Stimulated activated CD4-positive, alpha-beta T cell treated with anti-CD3 and anti-CD28 coated beads, Interleukin-12 subunit alpha, Interleukin-12 subunit beta, amount 100 ng/mL, for 24 hours (primary cell): ENCODE results near the gene KICS2.
"Not testable (repeated sequence)": the region's sequence is repeated elsewhere in the genome, so short reads cannot be mapped to it uniquely, and the experiment has no call there.

Experiments used
- DNase-seq, 2 experiments: peaks; one replicate each; pipeline ENCODE4 v3.0.0-alpha.2; 2020; ENCODE audit warnings: low read depth in 2 of 2

KICS2 gene

DNA sequence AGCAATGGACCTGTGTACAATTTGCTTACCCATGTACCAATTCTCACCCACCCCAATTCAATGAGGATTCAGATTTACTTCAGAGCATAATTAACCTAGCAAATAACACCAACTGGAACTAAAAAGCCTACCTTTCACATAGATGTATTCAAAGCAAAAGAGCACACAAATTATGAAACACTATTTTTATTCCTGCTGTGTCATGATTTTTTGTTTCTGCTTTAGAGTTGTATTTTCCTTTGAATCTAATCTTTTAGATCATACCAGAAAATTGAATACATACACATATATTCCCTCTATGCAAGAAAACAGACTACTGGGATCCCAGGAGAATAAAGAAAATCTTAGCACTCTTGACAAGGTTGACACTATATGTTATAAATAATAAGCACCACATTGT, 5.9 kb downstream of the KICS2 start:
- DNase-seq = no peak

- no peak for DNase-seq
These were observed 9.9 kb downstream of the KICS2 start for GRCh38 chr12:64212119-64212746.

- no peak for DNase-seq
These were observed 14.6 kb downstream of the KICS2 start for GRCh38 chr12:64207453-64207852.

DNA sequence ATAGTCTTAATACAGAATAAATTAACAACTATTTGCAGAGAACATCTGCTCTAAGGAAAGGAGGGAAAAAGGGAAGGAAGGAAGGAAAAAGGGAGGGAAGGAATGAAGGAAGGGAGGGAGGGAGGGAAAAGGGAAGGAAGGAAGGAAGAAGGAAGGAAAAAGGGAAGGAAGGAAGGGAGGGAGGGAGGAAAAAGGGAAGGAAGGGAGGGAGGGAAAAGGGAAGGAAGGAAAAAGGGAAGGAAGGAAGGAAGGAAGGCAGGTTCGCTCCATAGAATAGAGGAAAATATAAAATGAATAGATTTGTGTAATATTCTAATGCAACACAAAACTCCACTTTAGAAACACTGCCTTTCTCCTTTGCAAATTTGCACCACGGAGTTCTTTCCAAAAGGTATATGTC, 16.6 kb downstream of the KICS2 start:
- no peak for DNase-seq

- DNase-seq = no peak
These were observed 18.3 kb downstream of the KICS2 start for GRCh38 chr12:64203775-64204174.

GRCh38 chr12:64203036-64203435, 19.1 kb downstream of the KICS2 start:
- no peak for DNase-seq

DNA sequence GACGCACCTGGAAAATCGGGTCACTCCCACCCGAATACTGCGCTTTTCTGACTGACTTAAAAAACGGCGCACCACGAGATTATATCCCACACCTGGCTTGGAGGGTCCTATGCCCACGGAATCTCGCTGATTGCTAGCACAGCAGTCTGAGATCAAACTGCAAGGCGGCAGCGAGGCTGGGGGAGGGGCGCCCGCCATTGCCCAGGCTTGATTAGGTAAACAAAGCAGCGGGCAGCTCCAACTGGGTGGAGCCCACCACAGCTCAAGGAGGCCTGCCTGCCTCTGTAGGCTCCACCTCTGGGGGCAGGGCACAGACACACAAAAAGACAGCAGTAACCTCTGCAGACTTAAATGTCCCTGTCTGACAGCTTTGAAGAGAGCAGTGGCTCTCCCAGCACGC, 26.3 kb downstream of the KICS2 start:
- not testable (repeated sequence) for DNase-seq

DNA sequence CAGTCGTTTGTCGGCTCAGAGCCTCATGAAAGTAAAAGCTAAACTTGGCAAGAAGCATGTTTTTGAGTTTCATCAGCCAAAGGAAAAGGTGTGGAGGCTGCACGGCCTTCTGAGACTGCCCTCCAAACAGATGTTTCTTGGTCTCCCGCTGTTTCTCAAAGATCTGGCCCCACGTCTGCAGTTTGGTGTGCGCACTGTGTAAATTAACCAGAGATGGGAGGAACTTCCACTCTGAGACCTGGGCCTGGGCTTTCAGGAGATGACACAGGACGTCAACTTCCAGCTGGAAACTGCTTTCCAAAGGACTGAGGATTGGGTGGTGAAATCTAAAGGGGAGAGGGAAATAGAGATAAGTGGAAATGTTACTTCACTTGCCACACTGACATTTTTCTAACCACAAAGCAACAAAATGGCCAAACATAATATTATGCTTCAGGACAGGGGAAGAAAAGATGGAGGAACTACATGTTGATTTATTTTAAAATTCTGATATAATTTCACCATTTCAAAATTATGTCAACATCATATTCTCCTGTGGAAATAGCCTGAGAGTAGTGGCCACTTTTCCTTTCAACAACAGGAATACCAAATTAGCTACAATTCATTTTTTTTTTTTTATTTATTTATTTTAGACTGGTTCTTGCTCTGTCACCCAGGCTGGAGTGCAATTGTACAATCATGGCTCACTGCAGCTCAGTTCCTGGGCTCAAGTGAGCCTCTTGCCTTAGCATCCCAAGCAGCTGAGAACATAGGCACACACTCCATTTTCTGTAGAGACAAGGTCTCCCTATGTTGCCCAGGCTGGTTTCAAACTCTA, 27.6 kb downstream of the KICS2 start:
- no peak for DNase-seq

- no peak for DNase-seq
These were observed 28.2 kb downstream of the KICS2 start for GRCh38 chr12:64193931-64194330.

DNA sequence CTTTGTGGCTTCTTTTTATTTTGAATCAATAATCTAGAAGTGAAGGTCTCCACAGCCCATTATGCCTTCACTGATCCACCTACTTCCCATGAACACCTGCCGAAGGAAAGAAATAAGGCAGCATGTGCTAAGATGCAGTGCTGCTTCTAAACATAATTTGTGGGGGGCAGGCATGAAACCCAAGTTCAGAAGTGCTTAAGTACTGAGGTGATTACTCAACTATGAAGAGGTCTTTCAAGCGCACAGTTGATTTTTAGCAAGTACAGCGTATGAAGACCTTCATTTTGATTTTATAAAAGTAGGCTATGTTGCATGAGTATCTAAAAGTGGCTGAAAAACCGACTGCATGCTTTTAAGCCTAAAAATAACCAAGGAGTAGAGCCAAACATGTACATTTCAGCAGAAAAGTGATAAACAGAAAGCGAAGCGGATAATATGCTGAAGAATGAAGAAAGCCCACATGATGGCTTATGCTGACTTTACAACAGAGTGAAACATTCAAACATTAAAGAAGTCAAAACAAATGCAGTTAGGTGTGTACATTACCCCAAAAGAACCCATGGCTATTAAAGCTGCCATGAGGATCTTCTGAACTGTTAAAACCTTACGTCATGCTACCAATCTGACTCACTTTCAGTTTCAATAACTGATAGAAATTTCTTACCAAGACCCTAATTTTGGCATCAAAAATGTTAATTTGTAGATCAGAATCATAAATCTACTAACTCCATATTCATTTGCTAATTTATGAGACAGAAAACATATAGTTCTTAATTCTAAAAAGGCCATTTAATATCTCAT, 29.3 kb downstream of the KICS2 start:
- no peak for DNase-seq

DNA sequence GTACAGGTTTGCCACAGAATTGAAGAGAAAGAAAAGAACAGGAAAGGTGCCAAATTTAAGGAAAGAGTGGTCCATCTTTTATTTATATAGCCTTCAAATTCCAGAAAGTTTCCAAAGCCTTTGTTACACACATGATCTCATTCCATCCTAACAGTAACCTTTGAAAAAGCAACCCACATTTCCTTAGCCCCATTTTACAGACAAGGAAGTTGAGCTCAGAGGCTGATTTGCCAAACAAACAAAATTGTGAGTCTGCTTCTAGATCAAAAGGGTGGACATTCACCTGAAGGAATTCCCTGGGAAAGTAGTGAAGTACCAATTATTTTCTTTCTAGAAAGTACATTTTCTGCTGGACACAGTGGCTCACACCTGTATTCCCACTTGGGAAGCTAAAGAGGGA, 32.0 kb downstream of the KICS2 start:
- DNase-seq = no peak

GRCh38 chr12:64189530-64189929, 32.6 kb downstream of the KICS2 start:
- no peak for DNase-seq

GRCh38 chr12:64187794-64188193, 34.3 kb downstream of the KICS2 start:
- DNase-seq = no peak

- DNase-seq = no peak
These were observed 34.7 kb downstream of the KICS2 start for GRCh38 chr12:64187370-64187769.

- no peak for DNase-seq
These were observed 35.3 kb downstream of the KICS2 start for GRCh38 chr12:64186789-64187188.

GRCh38 chr12:64184216-64184615, 37.9 kb downstream of the KICS2 start:
- DNase-seq = no peak

- no peak for DNase-seq
These were observed 40.4 kb downstream of the KICS2 start for GRCh38 chr12:64181430-64182291.

DNA sequence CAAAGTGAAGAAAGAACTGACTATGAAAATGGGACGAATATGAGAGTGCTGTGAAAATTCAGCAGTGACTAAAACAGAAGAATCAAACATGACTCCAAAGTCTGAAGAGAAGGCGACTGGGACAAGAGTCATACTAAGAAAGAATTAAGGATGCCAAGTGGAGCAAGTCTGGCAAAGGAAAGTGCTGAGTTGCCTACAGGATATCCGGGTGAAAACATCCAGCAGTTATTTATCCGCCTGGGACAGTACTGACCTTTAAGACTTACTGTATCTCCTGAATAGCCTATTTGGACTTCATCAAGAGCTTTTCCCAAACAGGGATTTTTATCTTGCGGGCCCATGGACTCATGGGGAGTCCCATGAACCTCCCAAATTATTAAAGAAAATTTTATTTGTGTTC, 41.1 kb downstream of the KICS2 start:
- DNase-seq = no peak

GRCh38 chr12:64178122-64178521, 44.0 kb downstream of the KICS2 start:
- no peak for DNase-seq

DNA sequence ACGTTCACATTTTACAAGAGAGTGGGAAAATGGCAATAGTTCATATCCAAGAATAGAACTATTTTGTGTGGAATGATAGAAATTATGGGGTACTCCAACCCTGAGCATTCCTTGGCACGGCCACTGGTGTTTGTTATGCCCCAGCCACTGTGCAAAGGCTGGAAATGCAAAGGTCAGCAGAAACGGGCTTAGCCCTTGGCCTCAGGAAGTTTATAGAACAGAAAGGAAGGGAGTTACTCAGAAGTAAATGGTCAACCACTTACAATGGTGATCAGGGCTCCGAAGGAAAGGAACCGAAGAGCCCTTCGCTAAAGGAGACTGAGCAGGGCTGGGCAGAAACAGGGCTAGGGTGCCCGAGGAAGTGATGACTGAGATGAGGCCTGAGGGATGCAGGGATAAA, 45.1 kb downstream of the KICS2 start:
- DNase-seq = no peak

DNA sequence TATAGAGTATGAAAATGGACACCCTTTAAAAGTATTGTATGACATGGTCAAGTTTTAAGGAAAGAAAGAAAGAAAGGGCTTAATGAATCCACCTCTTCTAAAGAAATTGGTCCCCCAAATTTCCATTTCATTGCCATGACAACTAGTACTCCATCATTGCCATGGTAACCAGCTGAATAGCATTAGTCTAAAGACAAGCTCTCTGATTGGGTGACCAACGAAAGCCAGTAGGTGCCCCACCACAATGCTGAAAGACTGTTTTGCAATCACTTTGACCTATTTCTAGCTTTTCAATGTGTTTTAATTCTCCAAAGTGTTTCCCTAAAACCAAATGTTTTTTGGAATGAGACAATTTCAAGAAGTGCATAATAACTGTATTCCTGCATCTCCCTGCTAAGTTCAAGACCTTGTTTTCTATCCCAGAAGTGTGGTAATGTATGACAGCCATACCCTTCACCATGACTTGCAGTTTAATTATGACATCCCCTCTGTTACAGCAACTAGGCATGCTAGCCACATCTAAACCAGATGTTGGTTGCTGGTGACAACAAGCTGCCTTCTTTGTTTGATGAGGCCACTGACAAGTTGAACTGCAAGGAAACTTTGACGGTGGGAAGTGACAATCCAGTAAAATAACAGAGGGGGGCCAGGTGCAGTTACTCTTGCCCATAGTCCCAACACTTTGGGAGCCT, 46.7 kb downstream of the KICS2 start:
- DNase-seq = no peak
